Measurements from ENCODE around the gene NUDT22. TPM values are rescaled to one million over a fixed set of nuclear protein-coding genes. Genes with fewer than 3 reads are reported as not detected.

Gene NUDT22, protein sequence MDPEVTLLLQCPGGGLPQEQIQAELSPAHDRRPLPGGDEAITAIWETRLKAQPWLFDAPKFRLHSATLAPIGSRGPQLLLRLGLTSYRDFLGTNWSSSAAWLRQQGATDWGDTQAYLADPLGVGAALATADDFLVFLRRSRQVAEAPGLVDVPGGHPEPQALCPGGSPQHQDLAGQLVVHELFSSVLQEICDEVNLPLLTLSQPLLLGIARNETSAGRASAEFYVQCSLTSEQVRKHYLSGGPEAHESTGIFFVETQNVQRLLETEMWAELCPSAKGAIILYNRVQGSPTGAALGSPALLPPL
- total RNA-seq: 13.7 TPM

DNA sequence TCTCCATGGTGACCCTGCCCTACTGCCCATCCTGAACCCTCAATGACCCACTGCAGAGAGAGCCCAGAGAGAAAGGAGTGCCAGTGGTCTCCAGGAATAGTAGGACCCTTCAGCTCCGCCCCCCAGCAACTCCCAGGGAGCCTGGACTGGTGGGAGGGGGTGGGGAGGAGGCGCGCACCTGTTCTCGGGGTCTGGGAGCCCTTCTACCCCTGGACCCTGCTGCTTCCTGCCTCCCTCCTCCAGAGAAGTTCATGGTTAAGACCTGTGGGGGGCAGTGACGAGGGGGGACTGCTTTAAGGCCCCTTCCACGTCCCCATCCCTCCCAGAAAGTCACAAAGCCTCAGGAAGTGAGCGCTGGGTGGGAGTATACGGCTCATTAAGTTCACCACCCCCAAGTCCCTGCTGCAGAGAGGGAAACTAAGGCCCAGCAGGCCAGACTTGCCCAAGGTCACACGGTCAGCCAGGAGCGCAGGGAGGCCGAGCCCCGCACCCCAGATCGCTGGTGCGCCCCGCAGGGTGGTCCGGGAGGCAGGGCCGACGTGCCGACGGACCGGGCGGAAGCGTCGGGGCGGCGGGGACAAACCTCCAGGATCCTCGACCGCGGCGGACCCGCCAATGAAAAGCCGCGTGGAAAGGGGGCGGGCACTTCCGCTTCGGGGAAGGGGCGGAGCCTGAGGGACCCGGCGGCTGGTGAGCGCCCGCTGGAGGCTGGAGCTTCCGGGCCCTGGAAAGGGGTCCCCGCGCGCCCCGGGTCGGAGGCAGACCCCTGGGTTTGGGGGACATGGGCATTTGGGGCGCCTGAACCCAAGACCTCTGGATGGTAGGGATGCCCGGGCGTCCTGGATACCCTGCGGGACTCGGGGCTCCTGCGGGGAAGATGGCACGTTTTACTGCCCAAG, at the start of gene NUDT22, which contains the start of gene TRPT1:
NUDT22 (plus strand) TSS at position 667 of the 899 bp plus-strand sequence. CDS start 379 bp downstream, outside the sequence.
TRPT1 (minus strand) TSS at position 579 of the 899 bp plus-strand sequence; CDS start at position 253, 326 bp downstream.
- peak; percentile 69 for DNase-seq

DNA sequence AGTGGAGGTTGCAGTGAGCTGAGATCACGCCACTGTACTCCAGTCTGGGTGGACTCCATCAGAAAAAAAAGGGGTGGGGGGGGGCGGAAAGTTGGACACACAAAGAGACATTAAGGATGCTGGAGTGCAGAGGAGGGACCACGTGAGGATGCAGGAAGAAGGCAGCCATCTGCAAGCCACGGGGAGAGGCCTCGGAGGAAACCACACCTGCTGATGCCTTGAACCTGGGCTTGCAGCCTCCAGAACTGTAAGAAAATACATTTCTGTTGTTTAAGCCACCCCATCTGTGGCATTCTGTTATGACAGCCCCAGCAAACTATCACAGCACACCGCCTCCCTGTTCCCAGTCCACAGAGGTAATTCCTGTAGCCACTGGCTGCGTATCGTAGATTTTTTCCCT, 49.3 kb upstream of the NUDT22 start:
- no peak for DNase-seq

DNA sequence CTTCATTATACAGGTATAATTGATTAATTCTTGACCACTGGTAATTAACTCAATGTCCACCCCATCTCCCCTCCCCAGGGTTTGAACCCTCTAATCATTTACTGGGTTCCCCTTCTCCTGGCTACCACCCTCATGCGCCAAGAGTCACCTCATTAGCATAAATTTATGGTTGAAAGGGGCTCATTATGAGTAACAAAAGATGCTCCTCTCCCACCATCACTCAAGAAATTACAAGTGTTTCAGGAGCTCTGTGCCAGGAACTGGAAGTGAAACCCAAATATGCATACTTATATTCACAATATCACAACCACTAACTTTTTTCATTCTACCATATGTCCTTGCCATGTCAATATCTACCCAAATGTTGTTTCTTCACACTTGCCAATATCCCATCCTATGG, 47.9 kb upstream of the NUDT22 start:
- no peak for DNase-seq

DNA sequence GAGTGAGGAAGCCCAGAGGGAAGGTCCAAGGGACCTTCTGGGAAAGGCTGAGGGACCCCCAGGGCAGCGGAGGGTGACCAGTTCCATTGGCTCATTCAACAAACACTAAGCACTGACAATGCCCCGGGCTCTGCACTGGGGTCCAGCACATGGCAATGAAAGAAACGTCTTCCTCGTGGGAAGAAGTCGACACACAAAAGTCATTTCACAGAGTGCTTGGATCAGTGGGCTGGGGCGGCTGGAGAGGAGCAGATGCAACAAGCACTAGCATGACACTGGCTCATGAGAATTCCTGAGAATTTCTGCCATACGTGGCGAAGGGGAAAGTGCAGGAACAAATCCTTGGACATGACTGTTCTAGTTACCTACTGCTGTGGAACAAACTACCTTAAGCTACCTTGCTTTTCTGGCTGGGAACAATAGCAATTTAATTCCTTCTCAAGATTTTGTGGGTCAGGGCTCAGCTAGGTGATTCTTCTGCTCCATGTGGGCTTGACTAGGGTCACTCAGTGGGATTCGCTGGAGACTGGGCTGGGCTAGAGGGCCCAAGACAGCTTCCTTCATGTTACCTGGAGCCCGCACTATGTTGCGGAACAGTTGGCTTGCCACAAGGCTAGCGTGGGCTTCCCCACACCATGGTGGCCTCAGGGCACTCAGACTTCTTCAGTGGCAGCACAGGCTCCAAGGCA, 47.0 kb upstream of the NUDT22 start:
- DNase-seq: no peak

DNA sequence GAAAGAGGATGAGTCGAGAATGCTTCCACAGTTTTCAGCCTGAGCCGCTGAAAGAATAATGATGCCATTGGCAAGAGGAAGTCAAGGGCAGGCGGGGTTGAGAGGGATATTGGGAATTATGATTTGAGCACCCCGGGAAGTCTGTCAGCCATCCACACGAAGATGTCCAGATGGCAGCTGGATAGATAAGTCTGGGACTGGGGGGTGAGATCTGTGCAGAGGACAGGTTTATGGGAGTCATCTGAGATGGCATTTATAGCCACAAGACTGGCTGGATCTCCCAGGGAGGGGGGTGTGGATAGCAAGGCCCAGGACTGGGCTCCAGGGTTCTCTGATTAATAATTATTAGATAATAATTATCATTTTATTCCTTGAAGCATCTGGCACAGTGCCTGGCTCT, 45.2 kb upstream of the NUDT22 start:
- DNase-seq: no peak

DNA sequence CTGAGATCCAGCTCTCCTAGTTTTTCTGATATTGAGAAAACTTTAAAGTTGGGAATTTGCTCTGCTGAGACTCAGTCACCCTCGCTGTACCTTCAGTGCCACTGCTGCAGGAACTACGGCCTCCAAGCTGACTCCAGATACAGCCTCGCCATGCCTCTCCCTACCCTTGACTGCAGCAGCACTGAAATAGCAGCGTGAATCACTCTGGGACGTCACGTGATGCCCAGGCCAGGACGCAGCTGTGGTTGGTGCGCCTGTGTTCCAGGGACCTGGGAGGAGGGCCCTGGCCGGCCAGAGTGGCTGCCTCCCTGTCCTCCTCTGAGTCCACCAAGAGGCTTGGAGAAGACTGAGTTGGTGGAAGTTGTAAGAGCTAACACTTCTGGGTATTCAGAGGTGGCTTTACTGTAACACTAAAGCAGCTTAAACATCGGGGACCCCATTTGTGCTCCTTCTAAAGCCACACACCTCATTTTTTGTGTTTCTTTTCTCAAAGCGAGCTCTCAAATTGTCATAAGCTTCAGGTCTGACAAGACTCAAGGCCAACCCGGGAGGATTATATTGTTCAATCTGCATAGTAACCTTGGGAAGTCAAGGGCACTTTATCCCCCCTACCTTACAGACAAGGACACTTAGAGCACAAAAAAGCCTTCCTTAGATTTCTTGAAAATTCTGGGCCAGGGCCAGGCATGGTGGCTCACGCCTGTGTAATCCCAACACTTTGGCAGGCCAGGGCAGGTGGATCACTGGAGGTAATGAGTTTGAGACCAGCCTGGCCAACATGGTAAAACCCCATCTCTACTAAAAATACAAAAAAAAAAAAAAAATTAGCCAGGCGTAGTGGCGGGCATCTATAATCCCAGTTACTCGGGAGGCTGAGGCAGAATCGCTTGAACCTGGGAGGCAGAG, 44.3 kb upstream of the NUDT22 start:
- peak; percentile 88 for DNase-seq

DNA sequence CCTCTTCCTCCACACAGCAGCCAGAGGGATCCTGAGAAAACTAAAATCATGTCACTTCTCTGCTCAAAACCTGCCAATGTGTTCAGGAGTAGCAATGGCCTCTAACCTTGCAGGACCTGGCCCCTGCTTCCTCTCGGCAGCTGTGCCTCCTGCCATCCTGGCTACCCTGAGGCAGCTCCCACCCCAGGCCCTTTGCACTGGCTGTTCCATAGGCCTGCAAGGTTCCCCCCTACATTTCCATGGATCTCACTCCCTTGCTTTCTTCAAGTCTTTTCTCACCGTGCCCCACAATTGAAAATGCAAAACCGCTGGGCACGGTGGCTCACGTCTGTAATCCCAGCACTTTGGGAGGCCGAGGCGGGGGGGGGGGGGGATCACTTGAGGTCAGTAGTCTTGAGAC, 42.2 kb upstream of the NUDT22 start:
- no peak for DNase-seq

DNA sequence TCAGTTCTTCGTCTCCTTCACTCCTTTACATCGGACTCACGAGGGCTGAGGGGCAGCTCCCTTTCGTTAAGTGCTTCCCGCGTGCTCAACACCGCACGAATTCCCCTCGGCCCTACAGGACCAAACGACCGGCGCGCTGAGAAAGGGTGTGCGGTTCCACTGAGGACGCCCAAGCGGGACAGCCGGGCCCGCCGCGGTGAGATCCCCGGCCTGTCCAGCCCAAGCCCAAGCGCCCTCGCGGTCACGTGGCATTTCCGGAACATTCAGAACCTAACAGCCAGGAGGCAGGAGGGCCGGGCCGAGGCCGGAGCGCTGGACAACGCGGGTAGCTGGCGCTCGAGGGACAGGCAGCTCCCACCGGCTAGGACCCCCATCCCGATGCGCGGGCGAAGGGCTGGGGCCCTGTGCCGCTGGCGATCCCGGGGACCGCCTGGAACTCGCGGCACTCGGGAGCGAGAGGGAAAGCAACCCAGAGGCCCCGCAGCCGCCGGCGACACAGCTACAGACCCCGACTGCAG, 40.8 kb upstream of the NUDT22 start:
- peak; percentile 63 for DNase-seq

DNA sequence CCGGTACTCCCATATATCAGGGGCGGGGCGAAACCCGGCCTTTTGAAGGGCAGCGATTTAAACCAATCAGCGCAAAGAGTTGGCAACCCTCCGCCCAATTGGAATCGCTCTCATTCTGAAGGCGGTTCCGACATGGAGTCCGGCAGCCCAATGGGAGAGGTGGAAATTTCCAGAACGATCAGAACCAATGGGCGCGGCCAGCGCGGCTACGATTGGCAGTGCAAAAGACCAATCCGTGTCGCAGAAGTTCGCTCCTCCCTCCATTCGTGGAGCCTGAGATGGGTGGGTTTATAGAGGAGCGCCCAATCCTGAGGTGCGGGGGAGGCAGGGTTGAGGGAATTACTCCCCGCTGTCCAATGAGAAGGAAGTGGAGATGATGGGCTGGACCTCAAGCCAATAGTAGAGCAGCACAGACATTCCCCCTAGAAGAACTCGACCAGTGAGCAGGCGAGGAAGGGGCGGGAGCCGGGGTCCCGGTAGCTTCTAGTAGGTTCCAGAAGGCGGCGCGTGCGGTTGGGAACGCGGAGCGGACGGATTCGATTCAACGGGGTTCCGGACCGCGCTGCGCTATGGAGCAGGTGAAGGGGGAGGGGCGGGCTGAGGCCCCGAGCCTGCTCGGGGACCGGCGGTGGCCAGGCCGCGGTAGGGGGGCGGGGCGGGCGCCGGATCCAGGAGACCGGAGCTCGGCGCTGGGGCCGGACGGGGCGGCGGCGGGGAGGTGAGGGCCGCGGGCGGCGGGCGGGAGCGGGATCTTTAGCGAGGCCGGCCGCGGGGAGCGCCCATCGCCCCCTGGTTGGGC, 40.2 kb upstream of the NUDT22 start, which contains the start of gene STIP1:
STIP1 (plus strand) TSS at position 479 of the 799 bp plus-strand sequence; CDS start at position 570, 91 bp downstream.
- DNase-seq: peak; percentile 100

DNA sequence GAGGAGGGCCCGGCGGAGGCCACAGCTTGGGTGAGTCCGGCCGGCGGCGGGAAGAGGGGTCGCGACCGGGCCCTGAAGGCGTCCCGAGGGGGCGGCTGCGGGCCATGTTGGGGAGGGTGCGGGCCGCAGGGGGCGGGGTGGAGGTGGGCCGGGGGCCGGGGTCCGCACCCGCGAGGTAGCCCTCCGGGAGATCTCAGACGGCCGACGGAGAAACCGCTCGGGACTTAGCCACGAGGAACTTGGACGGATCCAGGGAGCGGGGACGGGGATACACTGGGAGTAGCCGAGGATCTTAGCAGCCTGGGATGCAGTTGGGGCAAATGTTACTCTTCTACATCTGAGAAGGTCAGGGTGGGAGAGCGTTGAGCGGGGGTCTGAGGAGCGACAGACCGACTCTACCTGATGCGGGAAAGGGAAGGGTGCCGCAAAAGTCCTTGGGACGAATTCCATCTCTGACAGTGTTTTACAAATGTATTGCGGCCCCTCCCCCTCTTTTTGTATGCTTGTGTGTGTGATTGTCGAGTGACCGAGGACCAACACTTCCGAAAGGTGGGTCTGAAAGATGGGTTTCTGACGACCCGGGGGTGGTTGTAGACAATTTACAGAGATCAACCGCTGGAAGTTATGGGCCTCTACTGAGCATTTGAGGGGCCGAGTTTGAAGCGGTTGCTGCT, 39.4 kb upstream of the NUDT22 start:
- DNase-seq: no peak

DNA sequence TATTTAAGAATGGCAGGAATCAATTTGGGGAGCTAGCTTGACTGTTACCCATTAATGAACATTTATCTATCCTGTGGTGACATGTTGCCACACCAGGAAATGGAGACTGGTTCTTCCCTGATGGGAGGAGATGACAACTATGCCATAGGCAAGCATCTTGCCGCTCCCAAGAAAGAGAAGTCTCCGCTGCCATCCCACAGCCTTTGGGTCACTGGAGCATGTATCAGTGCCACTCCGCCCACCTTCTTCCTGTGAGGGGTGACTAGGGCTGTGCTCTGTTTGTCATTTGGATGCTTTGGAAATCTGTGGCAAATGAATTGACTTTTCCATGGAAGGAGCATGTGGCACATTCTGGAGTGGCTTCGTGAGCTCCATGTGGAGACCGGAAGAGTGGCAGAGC, 33.6 kb upstream of the NUDT22 start:
- no peak for DNase-seq

DNA sequence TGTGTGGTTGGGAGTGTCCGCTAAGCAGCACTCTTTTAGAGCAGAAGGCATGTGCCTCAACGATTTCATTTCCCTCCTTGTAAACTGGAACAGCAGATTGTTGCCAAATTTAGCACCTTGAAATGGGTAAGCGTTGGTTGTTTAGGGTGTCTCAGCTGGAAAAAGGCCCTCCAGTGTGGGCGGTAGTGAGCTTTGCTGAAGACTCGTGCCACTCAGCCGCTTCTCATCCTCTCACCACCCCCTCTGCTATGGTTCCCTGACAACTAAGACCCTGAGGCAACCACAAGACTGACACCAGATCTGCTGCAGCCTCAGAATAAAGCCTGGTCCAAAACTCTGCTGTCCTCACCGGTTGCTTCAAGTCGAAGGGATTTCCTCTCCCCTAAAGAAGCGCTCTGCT, 29.4 kb upstream of the NUDT22 start:
- DNase-seq: no peak

DNA sequence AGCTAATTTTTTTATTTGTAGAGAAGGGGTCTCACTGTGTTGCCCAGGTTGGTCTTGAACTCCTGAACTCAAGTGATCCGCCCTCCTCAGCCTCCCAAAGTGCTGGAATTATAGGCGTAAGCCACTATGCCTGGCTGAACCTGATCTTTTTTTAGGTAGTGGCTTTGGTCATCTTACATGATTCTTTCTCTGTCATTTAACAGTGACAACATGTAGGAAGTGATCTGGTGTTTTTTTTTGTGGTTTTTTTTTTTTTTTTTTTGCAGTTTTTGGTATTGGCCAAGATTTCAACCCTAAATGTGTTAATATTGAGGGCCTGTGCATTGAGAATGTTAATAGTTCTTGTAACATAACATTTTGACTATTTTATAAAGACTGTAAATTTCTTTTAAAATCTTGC, 27.6 kb upstream of the NUDT22 start:
- no peak for DNase-seq

DNA sequence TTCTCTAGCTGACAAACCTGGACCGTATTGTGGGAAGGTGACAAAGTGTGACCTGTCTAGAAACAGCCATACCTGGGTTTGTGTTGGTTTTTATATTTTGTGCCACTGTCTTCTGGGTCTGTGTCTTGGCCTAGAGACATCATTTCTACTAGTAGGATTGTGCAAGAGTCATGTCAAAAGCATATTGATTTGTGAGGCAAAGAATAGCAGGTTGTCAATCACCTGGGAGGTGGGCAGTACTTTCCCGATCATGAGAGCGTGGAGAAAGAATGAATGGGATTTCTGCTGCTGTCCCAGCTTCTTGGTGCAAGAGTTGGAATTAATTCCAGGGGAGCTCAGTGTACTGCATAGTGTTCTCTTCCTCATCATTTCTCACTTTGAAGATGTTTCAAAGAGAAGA, 24.5 kb upstream of the NUDT22 start:
- DNase-seq: no peak

DNA sequence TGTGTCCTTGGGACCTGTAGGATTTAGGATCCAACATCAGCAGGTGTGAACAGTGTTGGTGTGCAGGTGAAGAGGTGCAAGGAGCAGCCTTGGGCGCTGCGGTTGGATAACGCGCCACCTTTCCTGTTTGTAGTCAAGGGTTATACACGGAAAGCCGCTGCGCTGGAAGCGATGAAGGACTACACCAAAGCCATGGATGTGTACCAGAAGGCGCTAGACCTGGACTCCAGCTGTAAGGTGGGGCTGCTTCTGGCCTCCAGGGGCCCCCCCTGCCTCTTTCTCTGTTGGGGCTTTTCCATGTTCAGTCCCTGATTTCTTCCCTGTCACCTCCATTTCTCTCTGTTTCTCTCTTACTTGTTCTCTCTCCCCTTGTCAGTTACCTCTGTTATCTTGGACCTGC, 23.1 kb upstream of the NUDT22 start:
- DNase-seq: no peak

DNA sequence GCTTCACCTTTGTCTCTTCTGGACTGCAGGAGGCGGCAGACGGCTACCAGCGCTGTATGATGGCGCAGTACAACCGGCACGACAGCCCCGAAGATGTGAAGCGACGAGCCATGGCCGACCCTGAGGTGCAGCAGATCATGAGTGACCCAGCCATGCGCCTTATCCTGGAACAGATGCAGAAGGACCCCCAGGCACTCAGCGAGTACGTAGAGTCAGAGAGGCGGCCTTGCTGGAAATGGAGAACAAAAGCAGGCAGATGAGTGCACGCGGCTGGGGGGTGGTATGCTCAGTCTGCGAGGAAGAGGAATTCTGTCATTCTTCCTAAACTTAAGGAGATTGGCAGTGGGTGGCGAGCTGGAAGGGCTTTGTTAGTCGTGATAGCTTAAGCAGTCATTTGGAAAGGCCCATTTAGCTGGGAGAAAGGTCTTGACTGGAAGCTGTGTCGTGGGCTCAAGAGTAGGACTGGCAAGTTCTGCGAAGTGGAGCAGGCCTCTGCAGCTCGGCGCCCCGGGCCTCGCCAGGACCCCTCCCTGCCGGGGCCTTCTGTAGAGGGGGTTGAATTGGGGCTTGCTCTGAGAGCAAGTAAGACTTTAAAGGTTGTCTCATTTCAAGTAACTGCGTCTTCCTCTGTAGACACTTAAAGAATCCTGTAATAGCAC, 22.5 kb upstream of the NUDT22 start:
- DNase-seq: no peak

DNA sequence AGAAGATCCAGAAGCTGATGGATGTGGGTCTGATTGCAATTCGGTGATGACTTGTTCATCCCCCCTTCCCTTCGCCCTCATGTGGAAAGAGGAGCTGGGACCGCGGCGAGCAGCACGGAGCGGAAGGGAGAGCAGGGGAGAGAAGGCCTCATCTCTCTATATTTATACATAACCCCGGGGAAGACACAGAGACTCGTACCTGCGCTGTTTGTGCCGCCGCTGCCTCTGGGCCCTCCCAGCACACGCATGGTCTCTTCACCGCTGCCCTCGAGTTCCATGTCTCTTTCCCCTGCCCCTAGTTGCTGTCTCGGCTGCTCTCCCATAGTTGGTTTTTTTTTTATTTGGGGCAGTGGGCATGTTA, 22.0 kb upstream of the NUDT22 start:
- DNase-seq: no peak

DNA sequence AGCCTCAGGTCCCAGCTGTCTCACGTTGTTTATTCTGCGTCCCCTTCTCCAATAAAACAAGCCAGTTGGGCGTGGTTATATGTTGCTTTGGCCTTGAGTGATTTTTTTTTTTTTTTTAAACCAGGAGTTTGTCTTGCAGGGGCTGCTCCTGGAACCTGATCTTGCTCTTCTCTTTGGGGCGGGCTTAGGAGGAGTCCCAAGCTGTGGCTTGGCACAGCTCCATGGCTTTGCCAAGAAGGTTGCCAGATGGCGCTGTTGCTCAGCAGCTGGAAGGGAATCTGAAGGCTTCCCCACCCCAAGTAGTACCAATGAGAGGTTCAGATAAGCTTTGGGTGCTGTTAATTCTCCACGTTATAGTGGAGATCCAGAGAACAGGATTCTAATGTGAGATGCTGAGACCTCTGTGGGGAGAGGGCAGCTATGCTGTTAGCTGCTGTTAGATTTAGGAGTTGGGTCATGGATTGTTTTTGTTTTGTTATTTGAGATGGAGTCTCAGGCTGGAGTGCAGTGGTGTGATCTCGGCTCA, 21.5 kb upstream of the NUDT22 start:
- DNase-seq: peak; percentile 82
